GM12878 (cell line): Measurements from ENCODE around the gene TMEM170B. TPM values are rescaled to one million over a fixed set of nuclear protein-coding genes. Genes with fewer than 3 reads are reported as not detected.

Experiments
- ATAC-seq: fragments of 200-7000 bp; cut with Tn5 transposase; 3 replicates; pipeline ENCODE4 v1.9.1; 2020; ENCODE audit warnings: mild to moderate bottlenecking, moderate library complexity
- BruUV-seq: library from RNA; stranded (reverse); fragments of 400-500 nt; replicated peaks from 2 replicates; lab custom pipeline; 2021; lab: Mats Ljungman, UMichigan
- CTCF ChIA-PET: fragments of 300-600 bp; sonication (Branson Sonifier 250); formaldehyde crosslinking; extraction: SDS; loops from one replicate; lab custom pipeline; 2021; ENCODE audit warnings: inconsistent platforms; lab: Yijun Ruan, JAX
- POLR2A ChIA-PET: fragments of 350-600 bp; formaldehyde crosslinking; extraction: SDS; loops from one replicate; lab custom pipeline; 2021; ENCODE audit warnings: inconsistent platforms; lab: Charles Lee
- RAD21 ChIA-PET: fragments of 300-600 bp; sonication (Branson Sonifier 250); formaldehyde crosslinking; loops from one replicate; lab custom pipeline; 2023; ENCODE audit warnings: antibody characterized with exemption; ENCODE audit not compliant: unreplicated experiment; lab: Charles Lee
- SMC1A ChIA-PET: fragments of 300-600 bp; sonication (Branson Sonifier 250); formaldehyde crosslinking; loops from one replicate; lab custom pipeline; 2023; ENCODE audit not compliant: unreplicated experiment, uncharacterized antibody; lab: Charles Lee
- DNase-seq: peaks from one replicate; pipeline ENCODE4 v3.0.0-alpha.2; 2011; ENCODE audit warnings: low read depth, low spot score
- FAIRE-seq: peaks from 3 replicates; lab custom pipeline; 2011; peaks lifted over from hg19 to GRCh38; lab: Jason Lieb, UNC
- H2AFZ ChIP-seq: 2 replicates; pipeline ENCODE4 v1.6.0; 2011; ENCODE audit warnings: low read depth, low read length, control low read depth; ENCODE audit not compliant: control insufficient read depth
- H3K27ac ChIP-seq: 2 replicates; pipeline ENCODE4 v1.5.1; 2011; ENCODE audit warnings: control low read depth; ENCODE audit not compliant: control insufficient read depth, insufficient read depth
- H3K27me3 ChIP-seq, 2 experiments: replicated peaks in 1 of 2; 2 replicates each; pipeline versions ENCODE4 v1.6.0 to v1.6.1; 2011; ENCODE audit warnings: low read length in 1 of 2; ENCODE audit not compliant: control insufficient read depth in 2 of 2, insufficient read depth in 2 of 2
- H3K36me3 ChIP-seq, 2 experiments: 2 replicates each; pipeline ENCODE4 v1.5.1; 2011; ENCODE audit warnings: low read length in 1 of 2; ENCODE audit not compliant: control insufficient read depth in 2 of 2, insufficient read depth in 2 of 2
- H3K4me1 ChIP-seq: 2 replicates; pipeline ENCODE4 v1.6.1; 2011; ENCODE audit warnings: mild to moderate bottlenecking, low read length, moderate library complexity, mixed read lengths; ENCODE audit not compliant: control insufficient read depth, insufficient read depth
- H3K4me2 ChIP-seq: 2 replicates; pipeline ENCODE4 v1.6.0; 2011; ENCODE audit warnings: control low read depth; ENCODE audit not compliant: control insufficient read depth, insufficient read depth
- H3K4me3 ChIP-seq: fragments of 200-600 bp; sonication (generic); 2 replicates; pipeline ENCODE4 v1.5.1; 2016
- H3K79me2 ChIP-seq: 2 replicates; pipeline ENCODE4 v1.6.0; 2011; ENCODE audit warnings: low read length; ENCODE audit not compliant: control insufficient read depth, insufficient read depth
- H3K9ac ChIP-seq: 2 replicates; pipeline ENCODE4 v1.8.0; 2011; ENCODE audit warnings: low read length, control low read depth, mixed read lengths; ENCODE audit not compliant: control insufficient read depth, insufficient read depth
- H3K9me3 ChIP-seq: replicated peaks from 3 replicates; pipeline ENCODE4 v1.5.1; 2011; ENCODE audit warnings: mild to moderate bottlenecking, low read length; ENCODE audit not compliant: control insufficient read depth, insufficient read depth
- H4K20me1 ChIP-seq: 2 replicates; pipeline ENCODE4 v1.6.0; 2011; ENCODE audit not compliant: control insufficient read depth, insufficient read depth
- IKZF2 ChIP-seq, 2 experiments: fragments of 450-650 bp; IDR thresholded peaks; 2 replicates each; pipeline ENCODE4 v1.6.1; 2017; ENCODE audit warnings: mild to moderate bottlenecking in 2 of 2, moderate library complexity in 2 of 2
- MLLT1 ChIP-seq: fragments of 450-650 bp; IDR thresholded peaks from 2 replicates; pipeline ENCODE4 v1.6.1; 2016; ENCODE audit warnings: mild to moderate bottlenecking
- NR2F1 ChIP-seq: fragments of 450-650 bp; conservative IDR thresholded peaks from 2 replicates; pipeline ENCODE4 v1.6.1; 2017; ENCODE audit warnings: mild to moderate bottlenecking
- PKNOX1 ChIP-seq: fragments of 450-650 bp; IDR thresholded peaks from 2 replicates; pipeline ENCODE4 v1.6.1; 2016; ENCODE audit warnings: mild to moderate bottlenecking
- SP1 ChIP-seq: IDR thresholded peaks from one replicate; pipeline ENCODE4 v1.6.1; 2011; ENCODE audit warnings: low read depth, low read length
- YY1 ChIP-seq: IDR thresholded peaks from 2 replicates; pipeline ENCODE4 v1.6.1; 2011; ENCODE audit warnings: low read depth, mild to moderate bottlenecking, low read length
- ZBTB33 ChIP-seq: fragments of 450-650 bp; IDR thresholded peaks from 2 replicates; pipeline ENCODE4 v1.6.1; 2017; ENCODE audit warnings: mild to moderate bottlenecking
- WGBS: methylation state at CpG from one replicate; pipeline ENCODE4 v1.1.6; 2016; ENCODE audit warnings: low lambda C conversion rate; ENCODE audit not compliant: insufficient replicate concordance, insufficient coverage; ENCODE audit errors: missing lambda C conversion rate; 5-methylcytosine and 5-hydroxymethylcytosine counted together
- in situ Hi-C: fragments of 300-500 bp; cut with MboI; formaldehyde crosslinking; loops from 9 replicates; pipeline ENCODE4 v1.14.3; 2018; ENCODE audit warnings: mixed read lengths
- intact Hi-C: fragments of 100-400 bp; cut with micrococcal nuclease; formaldehyde crosslinking; loops from one replicate; pipeline ENCODE4 v1.14.2; 2022; ENCODE audit not compliant: unreplicated experiment
- polyA plus RNA-seq, 11 experiments: library from polyadenylated mRNA; depleted of rRNA in 4 of 11; unstranded in 6 of 11; stranded (reverse) in 5 of 11; fragments of >200 nt; fragmentation: Nextera tagmentation in 4 of 11; fragmentation: Illumina TruSeq in 1 of 11; extraction: Ambion mirVana in 4 of 11; extraction: Trizol in 1 of 11; gene quantifications; 1 replicate in 1 of 11; 2 replicates in 10 of 11; pipeline versions ENCODE4 v1.2.1 to v1.2.3, GENCODE V29; 2011 to 2016; ENCODE audit warnings: inconsistent platforms in 2 of 11, missing spikeins in 2 of 11, low read depth in 1 of 11
- total RNA-seq, 4 experiments: library from RNA; depleted of rRNA in 3 of 4; stranded (reverse); fragments of >200 nt in 3 of 4; fragmentation: Illumina TruSeq in 1 of 4; extraction: Trizol in 1 of 4; gene quantifications; 2 replicates each; pipeline versions ENCODE4 v1.2.1 to v1.2.3, GENCODE V29; 2013 to 2021
- TF ChIP-seq, protein P1 (sequence below): IDR thresholded peaks from 2 replicates; pipeline ENCODE4 v1.6.1; 2012; ENCODE audit warnings: mild to moderate bottlenecking, low read depth, low read length

The TMEM170B gene
- total and polyA plus RNA-seq, 10 of the 15 experiments (the other 5 are each of a cell fraction or from before 2014, with no cell fraction given), result 0.38 to 10.3 (median 4.2) TPM

DNA sequence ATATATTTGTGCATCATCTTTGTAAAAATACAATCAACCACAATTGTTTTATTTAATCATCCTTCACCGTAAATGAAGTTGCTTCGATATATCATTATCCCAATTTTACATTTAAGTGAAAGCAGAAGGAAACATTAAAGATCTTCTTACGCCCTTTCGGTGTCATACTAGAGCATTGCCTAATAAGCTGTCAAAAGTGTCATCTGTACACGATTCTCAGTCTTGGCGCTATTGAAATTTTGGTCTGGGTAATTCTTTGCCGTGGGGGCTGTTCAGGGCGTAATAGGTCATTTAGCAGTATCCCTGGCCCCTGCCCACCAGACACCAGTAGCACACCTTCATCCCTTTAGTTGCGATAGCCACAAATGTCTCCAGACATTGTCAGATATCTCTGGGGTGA is 40.4 kb upstream of the TMEM170B start:
- peaks cover 49% of the 10 kb centered on the region for H3K4me1 ChIP-seq
- ChIA-PET POLR2A (interaction anchor here (1.0 to 5.8 kb wide), 9 partner anchors 19 to 350 kb away, joined by 3 to 82 read pairs (median 4); no protein-coding TSS in a partner anchor), CTCF (interaction anchor here (0.7 to 10.3 kb wide), 77 partner anchors 10 to 1018 kb away, joined by 3 to 159 read pairs (median 7); partner anchors contain the start of gene NEDD9), RAD21 (interaction anchor here (0.6 to 7.1 kb wide), 69 partner anchors 12 to 1019 kb away, joined by 3 to 348 read pairs (median 9); partner anchors contain the start of genes NEDD9 and SMIM13), SMC1A (interaction anchor here (0.6 to 9.0 kb wide), 70 partner anchors 12 to 546 kb away, joined by 3 to 250 read pairs (median 12); partner anchors contain the start of genes NEDD9 and SMIM13)
- H3K27ac ChIP-seq, result peak overlapping the region; percentile 68; the same call in 1 of the 2 replicates
- intact Hi-C loops (loop anchor here (2.0 kb wide), 3 partner anchors 122 to 542 kb away; partner anchors contain the start of gene NEDD9), in situ Hi-C loops (loop anchor here (5.0 to 10.0 kb wide), 3 partner anchors 322 to 540 kb away; no protein-coding TSS in a partner anchor)
- H3K36me3 ChIP-seq, result no peaks in the 10 kb centered on the region
- no peaks in the 10 kb centered on the region for H3K27me3 ChIP-seq
- BruUV-seq, result no TSS peak
- no peak overlapping the region; the same call in 1 of the 2 replicates for H3K9ac ChIP-seq
- no peak for DNase-seq
- no peak for ATAC-seq
- TF ChIP-seq PKNOX1 (no peak), ZBTB33 (0 out of 2 replicates have a peak, but pooled peaks have one; percentile 58), YY1 (no peak), SP1 (no peak), NR2F1 (no peak), IKZF2 (IDR thresholded peaks at IDR 0.05) (no peak), MLLT1 (0 out of 2 replicates have a peak, but pooled peaks have one; percentile 16)
- TF ChIP-seq, protein P1, sequence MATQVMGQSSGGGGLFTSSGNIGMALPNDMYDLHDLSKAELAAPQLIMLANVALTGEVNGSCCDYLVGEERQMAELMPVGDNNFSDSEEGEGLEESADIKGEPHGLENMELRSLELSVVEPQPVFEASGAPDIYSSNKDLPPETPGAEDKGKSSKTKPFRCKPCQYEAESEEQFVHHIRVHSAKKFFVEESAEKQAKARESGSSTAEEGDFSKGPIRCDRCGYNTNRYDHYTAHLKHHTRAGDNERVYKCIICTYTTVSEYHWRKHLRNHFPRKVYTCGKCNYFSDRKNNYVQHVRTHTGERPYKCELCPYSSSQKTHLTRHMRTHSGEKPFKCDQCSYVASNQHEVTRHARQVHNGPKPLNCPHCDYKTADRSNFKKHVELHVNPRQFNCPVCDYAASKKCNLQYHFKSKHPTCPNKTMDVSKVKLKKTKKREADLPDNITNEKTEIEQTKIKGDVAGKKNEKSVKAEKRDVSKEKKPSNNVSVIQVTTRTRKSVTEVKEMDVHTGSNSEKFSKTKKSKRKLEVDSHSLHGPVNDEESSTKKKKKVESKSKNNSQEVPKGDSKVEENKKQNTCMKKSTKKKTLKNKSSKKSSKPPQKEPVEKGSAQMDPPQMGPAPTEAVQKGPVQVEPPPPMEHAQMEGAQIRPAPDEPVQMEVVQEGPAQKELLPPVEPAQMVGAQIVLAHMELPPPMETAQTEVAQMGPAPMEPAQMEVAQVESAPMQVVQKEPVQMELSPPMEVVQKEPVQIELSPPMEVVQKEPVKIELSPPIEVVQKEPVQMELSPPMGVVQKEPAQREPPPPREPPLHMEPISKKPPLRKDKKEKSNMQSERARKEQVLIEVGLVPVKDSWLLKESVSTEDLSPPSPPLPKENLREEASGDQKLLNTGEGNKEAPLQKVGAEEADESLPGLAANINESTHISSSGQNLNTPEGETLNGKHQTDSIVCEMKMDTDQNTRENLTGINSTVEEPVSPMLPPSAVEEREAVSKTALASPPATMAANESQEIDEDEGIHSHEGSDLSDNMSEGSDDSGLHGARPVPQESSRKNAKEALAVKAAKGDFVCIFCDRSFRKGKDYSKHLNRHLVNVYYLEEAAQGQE, result no peak
- FAIRE-seq, result no peak
- peaks cover 3% of the 10 kb centered on the region; the same call in 2 of the 3 replicates for H3K9me3 ChIP-seq
- no peaks in the 10 kb centered on the region for H4K20me1 ChIP-seq
- WGBS, result 91% methylated on average over 9 of the region's 9 CpGs
- no peak overlapping the region for H3K4me3 ChIP-seq
- no peaks in the 10 kb centered on the region for H3K79me2 ChIP-seq
- peak overlapping the region; percentile 34; the same call in 1 of the 2 replicates for H3K4me2 ChIP-seq
- no peak overlapping the region for H2AFZ ChIP-seq
